A549 (cell line): ENCODE measurements around the gene GLCE.

Experiments
- BHLHE40 ChIP-seq: IDR thresholded peaks from 2 replicates; pipeline ENCODE4 v1.6.1; 2012; ENCODE audit warnings: low read depth, low read length, inconsistent platforms
- EP300 ChIP-seq, 2 experiments: fragments of >200 bp; sonication (Bioruptor Twin); formaldehyde crosslinking; IDR thresholded peaks; 2 replicates in 1 of 2; 3 replicates in 1 of 2; pipeline ENCODE4 v1.6.1; 2016 to 2017
- JUNB ChIP-seq: fragments of >200 bp; sonication (Bioruptor Twin); formaldehyde crosslinking; IDR thresholded peaks from 2 replicates; pipeline ENCODE4 v1.6.1; 2016
- KDM5A ChIP-seq: fragments of 200-600 bp; sonication (generic); IDR thresholded peaks from 2 replicates; pipeline ENCODE4 v1.6.1; 2016; ENCODE audit warnings: antibody characterized with exemption, mild to moderate bottlenecking
- MAFK ChIP-seq: fragments of 450-650 bp; IDR thresholded peaks from 2 replicates; pipeline ENCODE4 v1.6.1; 2014; ENCODE audit not compliant: partially characterized antibody
- NFE2L2 ChIP-seq: fragments of 150-350 bp; conservative IDR thresholded peaks from 2 replicates; pipeline ENCODE4 v1.6.1; 2014; ENCODE audit warnings: low read length
- POLR2A ChIP-seq: IDR thresholded peaks from 2 replicates; pipeline ENCODE4 v1.6.1; 2012; ENCODE audit warnings: mild to moderate bottlenecking, low read length
- RAD21 ChIP-seq, 2 experiments: fragments of >200 bp in 1 of 2; sonication (Bioruptor Twin) in 1 of 2; formaldehyde crosslinking in 1 of 2; IDR thresholded peaks in 1 of 2; conservative IDR thresholded peaks in 1 of 2; 2 replicates in 1 of 2; 3 replicates in 1 of 2; pipeline ENCODE4 v1.6.1; 2012 to 2018; ENCODE audit warnings: inconsistent platforms in 1 of 2
- RCOR1 ChIP-seq: fragments of 150-350 bp; IDR thresholded peaks from 2 replicates; pipeline ENCODE4 v1.6.1; 2014; ENCODE audit warnings: antibody characterized with exemption, low read length, low read depth
- SMC3 ChIP-seq: fragments of >200 bp; sonication (Bioruptor Twin); formaldehyde crosslinking; IDR thresholded peaks from 3 replicates; pipeline ENCODE4 v1.6.1; 2018; ENCODE audit warnings: inconsistent platforms
- TF ChIP-seq, protein P1 (sequence below): fragments of >200 bp; sonication (Bioruptor Twin); formaldehyde crosslinking; IDR thresholded peaks from 3 replicates; pipeline ENCODE4 v1.5.1; 2016
- TF ChIP-seq, protein P2 (sequence below): IDR thresholded peaks from 2 replicates; pipeline ENCODE4 v1.6.1; 2012
- TF ChIP-seq, protein P3 (sequence below): IDR thresholded peaks from 2 replicates; pipeline ENCODE4 v1.6.1; 2012; ENCODE audit warnings: low read depth, borderline replicate concordance
- TF ChIP-seq, protein P4 (sequence below): fragments of 150-350 bp; IDR thresholded peaks from 2 replicates; pipeline ENCODE4 v1.6.1; 2014; ENCODE audit warnings: low read depth, mild to moderate bottlenecking, low read length

DNA sequence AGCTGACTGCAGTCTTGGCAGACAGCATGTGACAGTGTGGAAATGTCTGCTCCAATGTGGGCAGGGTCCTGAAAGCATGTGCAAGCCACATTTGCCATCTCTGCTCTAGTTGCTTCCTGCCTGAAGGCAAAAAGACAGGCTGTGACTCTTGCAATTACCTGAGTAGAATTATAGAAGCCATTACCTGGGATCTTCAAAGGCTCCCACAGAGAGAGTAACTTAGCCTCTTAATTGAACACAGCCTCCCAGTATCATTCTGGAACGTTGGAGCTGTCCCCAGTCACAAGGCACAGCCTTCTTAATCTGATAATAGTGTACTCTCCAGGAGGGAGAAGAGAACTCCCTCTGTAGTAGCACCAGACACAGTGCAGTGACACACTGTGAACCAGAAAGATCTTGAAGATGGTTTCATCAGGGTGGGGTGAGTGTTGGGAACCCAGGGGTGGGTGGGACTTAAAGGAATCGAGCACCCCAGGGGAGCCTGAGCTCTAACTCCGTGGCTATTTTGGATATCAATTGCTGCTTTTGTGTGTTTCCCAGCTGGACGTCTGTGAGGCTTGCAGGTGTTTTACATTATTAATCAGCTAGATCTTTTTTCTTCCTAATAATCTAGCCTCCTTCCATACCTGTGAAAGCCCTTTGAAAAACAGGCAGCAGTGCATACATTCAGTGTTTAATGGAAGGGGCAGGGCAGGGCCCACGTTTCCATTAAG is 40.6 kb upstream of the GLCE start:
- no peak for TF ChIP-seq SMC3
- TF ChIP-seq POLR2A, result no peak
- TF ChIP-seq, protein P1, sequence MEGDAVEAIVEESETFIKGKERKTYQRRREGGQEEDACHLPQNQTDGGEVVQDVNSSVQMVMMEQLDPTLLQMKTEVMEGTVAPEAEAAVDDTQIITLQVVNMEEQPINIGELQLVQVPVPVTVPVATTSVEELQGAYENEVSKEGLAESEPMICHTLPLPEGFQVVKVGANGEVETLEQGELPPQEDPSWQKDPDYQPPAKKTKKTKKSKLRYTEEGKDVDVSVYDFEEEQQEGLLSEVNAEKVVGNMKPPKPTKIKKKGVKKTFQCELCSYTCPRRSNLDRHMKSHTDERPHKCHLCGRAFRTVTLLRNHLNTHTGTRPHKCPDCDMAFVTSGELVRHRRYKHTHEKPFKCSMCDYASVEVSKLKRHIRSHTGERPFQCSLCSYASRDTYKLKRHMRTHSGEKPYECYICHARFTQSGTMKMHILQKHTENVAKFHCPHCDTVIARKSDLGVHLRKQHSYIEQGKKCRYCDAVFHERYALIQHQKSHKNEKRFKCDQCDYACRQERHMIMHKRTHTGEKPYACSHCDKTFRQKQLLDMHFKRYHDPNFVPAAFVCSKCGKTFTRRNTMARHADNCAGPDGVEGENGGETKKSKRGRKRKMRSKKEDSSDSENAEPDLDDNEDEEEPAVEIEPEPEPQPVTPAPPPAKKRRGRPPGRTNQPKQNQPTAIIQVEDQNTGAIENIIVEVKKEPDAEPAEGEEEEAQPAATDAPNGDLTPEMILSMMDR, result no peak
- TF ChIP-seq EP300 (IDR thresholded peaks at IDR 0.05), result no peak
- TF ChIP-seq KDM5A, result no peak
- TF ChIP-seq, protein P2, sequence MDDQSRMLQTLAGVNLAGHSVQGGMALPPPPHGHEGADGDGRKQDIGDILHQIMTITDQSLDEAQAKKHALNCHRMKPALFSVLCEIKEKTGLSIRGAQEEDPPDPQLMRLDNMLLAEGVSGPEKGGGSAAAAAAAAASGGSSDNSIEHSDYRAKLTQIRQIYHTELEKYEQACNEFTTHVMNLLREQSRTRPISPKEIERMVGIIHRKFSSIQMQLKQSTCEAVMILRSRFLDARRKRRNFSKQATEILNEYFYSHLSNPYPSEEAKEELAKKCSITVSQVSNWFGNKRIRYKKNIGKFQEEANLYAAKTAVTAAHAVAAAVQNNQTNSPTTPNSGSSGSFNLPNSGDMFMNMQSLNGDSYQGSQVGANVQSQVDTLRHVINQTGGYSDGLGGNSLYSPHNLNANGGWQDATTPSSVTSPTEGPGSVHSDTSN, result no peak
- TF ChIP-seq MAFK, result no peak
- TF ChIP-seq RCOR1, result no peak
- TF ChIP-seq, protein P3, sequence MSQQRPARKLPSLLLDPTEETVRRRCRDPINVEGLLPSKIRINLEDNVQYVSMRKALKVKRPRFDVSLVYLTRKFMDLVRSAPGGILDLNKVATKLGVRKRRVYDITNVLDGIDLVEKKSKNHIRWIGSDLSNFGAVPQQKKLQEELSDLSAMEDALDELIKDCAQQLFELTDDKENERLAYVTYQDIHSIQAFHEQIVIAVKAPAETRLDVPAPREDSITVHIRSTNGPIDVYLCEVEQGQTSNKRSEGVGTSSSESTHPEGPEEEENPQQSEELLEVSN, result no peak
- TF ChIP-seq NFE2L2, result no peak
- TF ChIP-seq, protein P4, sequence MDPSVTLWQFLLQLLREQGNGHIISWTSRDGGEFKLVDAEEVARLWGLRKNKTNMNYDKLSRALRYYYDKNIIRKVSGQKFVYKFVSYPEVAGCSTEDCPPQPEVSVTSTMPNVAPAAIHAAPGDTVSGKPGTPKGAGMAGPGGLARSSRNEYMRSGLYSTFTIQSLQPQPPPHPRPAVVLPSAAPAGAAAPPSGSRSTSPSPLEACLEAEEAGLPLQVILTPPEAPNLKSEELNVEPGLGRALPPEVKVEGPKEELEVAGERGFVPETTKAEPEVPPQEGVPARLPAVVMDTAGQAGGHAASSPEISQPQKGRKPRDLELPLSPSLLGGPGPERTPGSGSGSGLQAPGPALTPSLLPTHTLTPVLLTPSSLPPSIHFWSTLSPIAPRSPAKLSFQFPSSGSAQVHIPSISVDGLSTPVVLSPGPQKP, result no peak
- no peak for TF ChIP-seq RAD21 (conservative IDR thresholded peaks at IDR 0.05 in 1 of 2, IDR thresholded peaks at IDR 0.05 in 1 of 2)
- TF ChIP-seq JUNB, result no peak
- no peak for TF ChIP-seq BHLHE40
